ENCODE measurements around the gene TRIM56. TPM values are rescaled to one million over a fixed set of nuclear protein-coding genes. Genes with fewer than 3 reads are reported as not detected.

Gene TRIM56
- total and polyA plus RNA-seq, 2 of the 13 experiments (the other 11 are each of a cell fraction or from before 2014, with no cell fraction given): 3.2 to 7.1 TPM

DNA sequence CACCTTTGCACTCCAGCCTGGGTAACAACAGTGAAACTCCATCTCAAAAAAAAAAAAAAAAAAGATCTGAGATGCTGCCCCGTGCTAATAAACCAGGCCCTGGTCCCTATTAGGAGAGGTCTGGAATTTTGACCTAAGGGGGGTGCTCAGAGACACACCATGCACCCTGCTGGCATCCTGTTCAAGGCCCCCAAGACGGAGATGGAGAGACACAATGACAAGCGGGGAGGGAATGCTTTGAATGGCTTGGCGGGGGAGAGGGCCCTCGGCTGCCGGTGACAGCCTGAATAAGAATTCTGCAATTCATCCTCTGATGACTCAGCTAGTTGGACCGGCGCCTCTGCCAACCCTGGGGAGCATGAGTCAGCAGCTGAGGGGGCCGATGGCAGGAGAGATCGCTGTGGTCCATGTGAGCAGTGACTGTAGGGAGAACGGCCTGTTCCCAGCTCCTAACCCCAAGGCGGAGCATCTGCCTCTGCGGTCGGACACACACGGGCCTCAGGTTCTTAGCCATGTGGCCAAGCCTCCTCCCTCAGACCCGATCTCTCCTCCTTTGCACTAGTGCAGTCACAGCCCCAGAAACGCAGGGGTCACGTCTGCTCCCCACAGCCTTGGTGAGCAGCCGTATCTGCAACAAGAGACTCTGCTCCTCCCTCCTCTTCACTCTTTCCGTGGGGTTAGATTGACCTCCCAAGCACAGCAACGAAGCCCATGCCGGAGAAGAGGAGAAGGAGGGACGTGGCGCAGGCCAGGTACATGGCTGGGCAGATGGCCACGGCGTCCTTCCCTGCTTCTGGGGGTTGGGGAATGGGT, 14.9 kb downstream of the TRIM56 start (continued):
- TF ChIP-seq, protein P1, sequence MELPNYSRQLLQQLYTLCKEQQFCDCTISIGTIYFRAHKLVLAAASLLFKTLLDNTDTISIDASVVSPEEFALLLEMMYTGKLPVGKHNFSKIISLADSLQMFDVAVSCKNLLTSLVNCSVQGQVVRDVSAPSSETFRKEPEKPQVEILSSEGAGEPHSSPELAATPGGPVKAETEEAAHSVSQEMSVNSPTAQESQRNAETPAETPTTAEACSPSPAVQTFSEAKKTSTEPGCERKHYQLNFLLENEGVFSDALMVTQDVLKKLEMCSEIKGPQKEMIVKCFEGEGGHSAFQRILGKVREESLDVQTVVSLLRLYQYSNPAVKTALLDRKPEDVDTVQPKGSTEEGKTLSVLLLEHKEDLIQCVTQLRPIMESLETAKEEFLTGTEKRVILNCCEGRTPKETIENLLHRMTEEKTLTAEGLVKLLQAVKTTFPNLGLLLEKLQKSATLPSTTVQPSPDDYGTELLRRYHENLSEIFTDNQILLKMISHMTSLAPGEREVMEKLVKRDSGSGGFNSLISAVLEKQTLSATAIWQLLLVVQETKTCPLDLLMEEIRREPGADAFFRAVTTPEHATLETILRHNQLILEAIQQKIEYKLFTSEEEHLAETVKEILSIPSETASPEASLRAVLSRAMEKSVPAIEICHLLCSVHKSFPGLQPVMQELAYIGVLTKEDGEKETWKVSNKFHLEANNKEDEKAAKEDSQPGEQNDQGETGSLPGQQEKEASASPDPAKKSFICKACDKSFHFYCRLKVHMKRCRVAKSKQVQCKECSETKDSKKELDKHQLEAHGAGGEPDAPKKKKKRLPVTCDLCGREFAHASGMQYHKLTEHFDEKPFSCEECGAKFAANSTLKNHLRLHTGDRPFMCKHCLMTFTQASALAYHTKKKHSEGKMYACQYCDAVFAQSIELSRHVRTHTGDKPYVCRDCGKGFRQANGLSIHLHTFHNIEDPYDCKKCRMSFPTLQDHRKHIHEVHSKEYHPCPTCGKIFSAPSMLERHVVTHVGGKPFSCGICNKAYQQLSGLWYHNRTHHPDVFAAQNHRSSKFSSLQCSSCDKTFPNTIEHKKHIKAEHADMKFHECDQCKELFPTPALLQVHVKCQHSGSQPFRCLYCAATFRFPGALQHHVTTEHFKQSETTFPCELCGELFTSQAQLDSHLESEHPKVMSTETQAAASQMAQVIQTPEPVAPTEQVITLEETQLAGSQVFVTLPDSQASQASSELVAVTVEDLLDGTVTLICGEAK (IDR thresholded peaks at IDR 0.05): no peak
- TF ChIP-seq, protein P1 (CRISPR knock-in tag; IDR thresholded peaks at IDR 0.05): no peak; the same call in 1 of the 2 replicates
- no peak for TF ChIP-seq BRCA1 (CRISPR knock-in tag; IDR thresholded peaks at IDR 0.05)
- TF ChIP-seq MZF1 (CRISPR knock-in tag; IDR thresholded peaks at IDR 0.05; ENCODE audit: borderline replicate concordance): no peak
- TF ChIP-seq ZNF672 (CRISPR knock-in tag; IDR thresholded peaks at IDR 0.05): no peak
- TF ChIP-seq ZFP1 (CRISPR knock-in tag; IDR thresholded peaks at IDR 0.05): no peak
- TF ChIP-seq, protein P2, sequence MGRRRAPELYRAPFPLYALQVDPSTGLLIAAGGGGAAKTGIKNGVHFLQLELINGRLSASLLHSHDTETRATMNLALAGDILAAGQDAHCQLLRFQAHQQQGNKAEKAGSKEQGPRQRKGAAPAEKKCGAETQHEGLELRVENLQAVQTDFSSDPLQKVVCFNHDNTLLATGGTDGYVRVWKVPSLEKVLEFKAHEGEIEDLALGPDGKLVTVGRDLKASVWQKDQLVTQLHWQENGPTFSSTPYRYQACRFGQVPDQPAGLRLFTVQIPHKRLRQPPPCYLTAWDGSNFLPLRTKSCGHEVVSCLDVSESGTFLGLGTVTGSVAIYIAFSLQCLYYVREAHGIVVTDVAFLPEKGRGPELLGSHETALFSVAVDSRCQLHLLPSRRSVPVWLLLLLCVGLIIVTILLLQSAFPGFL (CRISPR knock-in tag; IDR thresholded peaks at IDR 0.05): no peak
- TF ChIP-seq, protein P3, sequence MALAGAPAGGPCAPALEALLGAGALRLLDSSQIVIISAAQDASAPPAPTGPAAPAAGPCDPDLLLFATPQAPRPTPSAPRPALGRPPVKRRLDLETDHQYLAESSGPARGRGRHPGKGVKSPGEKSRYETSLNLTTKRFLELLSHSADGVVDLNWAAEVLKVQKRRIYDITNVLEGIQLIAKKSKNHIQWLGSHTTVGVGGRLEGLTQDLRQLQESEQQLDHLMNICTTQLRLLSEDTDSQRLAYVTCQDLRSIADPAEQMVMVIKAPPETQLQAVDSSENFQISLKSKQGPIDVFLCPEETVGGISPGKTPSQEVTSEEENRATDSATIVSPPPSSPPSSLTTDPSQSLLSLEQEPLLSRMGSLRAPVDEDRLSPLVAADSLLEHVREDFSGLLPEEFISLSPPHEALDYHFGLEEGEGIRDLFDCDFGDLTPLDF (CRISPR knock-in tag; IDR thresholded peaks at IDR 0.05): no peak
- TF ChIP-seq, protein P4, sequence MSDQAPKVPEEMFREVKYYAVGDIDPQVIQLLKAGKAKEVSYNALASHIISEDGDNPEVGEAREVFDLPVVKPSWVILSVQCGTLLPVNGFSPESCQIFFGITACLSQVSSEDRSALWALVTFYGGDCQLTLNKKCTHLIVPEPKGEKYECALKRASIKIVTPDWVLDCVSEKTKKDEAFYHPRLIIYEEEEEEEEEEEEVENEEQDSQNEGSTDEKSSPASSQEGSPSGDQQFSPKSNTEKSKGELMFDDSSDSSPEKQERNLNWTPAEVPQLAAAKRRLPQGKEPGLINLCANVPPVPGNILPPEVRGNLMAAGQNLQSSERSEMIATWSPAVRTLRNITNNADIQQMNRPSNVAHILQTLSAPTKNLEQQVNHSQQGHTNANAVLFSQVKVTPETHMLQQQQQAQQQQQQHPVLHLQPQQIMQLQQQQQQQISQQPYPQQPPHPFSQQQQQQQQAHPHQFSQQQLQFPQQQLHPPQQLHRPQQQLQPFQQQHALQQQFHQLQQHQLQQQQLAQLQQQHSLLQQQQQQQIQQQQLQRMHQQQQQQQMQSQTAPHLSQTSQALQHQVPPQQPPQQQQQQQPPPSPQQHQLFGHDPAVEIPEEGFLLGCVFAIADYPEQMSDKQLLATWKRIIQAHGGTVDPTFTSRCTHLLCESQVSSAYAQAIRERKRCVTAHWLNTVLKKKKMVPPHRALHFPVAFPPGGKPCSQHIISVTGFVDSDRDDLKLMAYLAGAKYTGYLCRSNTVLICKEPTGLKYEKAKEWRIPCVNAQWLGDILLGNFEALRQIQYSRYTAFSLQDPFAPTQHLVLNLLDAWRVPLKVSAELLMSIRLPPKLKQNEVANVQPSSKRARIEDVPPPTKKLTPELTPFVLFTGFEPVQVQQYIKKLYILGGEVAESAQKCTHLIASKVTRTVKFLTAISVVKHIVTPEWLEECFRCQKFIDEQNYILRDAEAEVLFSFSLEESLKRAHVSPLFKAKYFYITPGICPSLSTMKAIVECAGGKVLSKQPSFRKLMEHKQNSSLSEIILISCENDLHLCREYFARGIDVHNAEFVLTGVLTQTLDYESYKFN (CRISPR knock-in tag; conservative IDR thresholded peaks at IDR 0.05): peak; percentile 54
